WTC11 (cell line): Measurements from ENCODE around the gene OPTC. TPM values are rescaled to one million over a fixed set of nuclear protein-coding genes. Genes with fewer than 3 reads are reported as not detected.

ENCODE experiments used
- ATAC-seq: fragments of 200-7000 bp; cut with Tn5 transposase; 2 replicates; pipeline ENCODE4 v1.10.0; 2021; ENCODE audit warnings: mild to moderate bottlenecking, moderate library complexity
- CTCF ChIA-PET: fragments of 300-600 bp; sonication (Branson Sonifier 250); formaldehyde crosslinking; loops from one replicate; lab custom pipeline; 2021; ENCODE audit warnings: antibody characterized with exemption; lab: Charles Lee
- POLR2A ChIA-PET: fragments of 350-600 bp; sonication (Branson Sonifier 250); formaldehyde crosslinking; loops from one replicate; lab custom pipeline; 2021; ENCODE audit warnings: antibody characterized with exemption; lab: Charles Lee
- DNase-seq: peaks from one replicate; pipeline ENCODE4 v3.0.0; 2021; ENCODE audit warnings: low spot score
- H3K27ac Mint-ChIP-seq: 2 replicates; pipeline ENCODE4 v1.8.0; 2021; ENCODE audit warnings: mixed read lengths
- H3K27me3 Mint-ChIP-seq: 2 replicates; pipeline ENCODE4 v1.8.0; 2021; ENCODE audit warnings: low read depth, mild to moderate bottlenecking, moderate library complexity, mixed read lengths
- H3K36me3 Mint-ChIP-seq: 2 replicates; pipeline ENCODE4 v1.8.0; 2021; ENCODE audit warnings: mixed read lengths
- H3K4me1 Mint-ChIP-seq: 2 replicates; pipeline ENCODE4 v1.8.0; 2022; ENCODE audit warnings: mixed read lengths
- H3K4me3 Mint-ChIP-seq: 2 replicates; pipeline ENCODE4 v1.8.0; 2021; ENCODE audit warnings: mild to moderate bottlenecking, moderate library complexity, mixed read lengths
- H3K9me3 Mint-ChIP-seq: 2 replicates; pipeline ENCODE4 v1.8.0; 2021; ENCODE audit warnings: mixed read lengths
- ETV6 ChIP-seq: sonication (generic); formaldehyde crosslinking; IDR thresholded peaks from 2 replicates; pipeline ENCODE4 v1.8.1; 2022; ENCODE audit warnings: mild to moderate bottlenecking, missing genetic modification reagents
- FOXJ3 ChIP-seq: sonication (generic); formaldehyde crosslinking; IDR thresholded peaks from 2 replicates; pipeline ENCODE4 v1.9.0; 2021; ENCODE audit warnings: missing genetic modification reagents, mild to moderate bottlenecking, borderline replicate concordance
- FOXK1 ChIP-seq: sonication (generic); formaldehyde crosslinking; IDR thresholded peaks from 2 replicates; pipeline ENCODE4 v1.8.0; 2022; ENCODE audit warnings: mild to moderate bottlenecking, moderate library complexity, missing genetic modification reagents
- GRHL2 ChIP-seq: fragments of 250-450 bp; sonication (Bioruptor Pico); IDR thresholded peaks from 2 replicates; pipeline ENCODE4 v1.8.0; 2022; ENCODE audit warnings: mild to moderate bottlenecking, moderate library complexity; ENCODE audit not compliant: insufficient replicate concordance, severe bottlenecking
- GTF2I ChIP-seq: fragments of 250-450 bp; sonication (Bioruptor Pico); conservative IDR thresholded peaks from 2 replicates; pipeline ENCODE4 v1.4.0; 2021; ENCODE audit warnings: mild to moderate bottlenecking
- MYBL2 ChIP-seq: sonication (generic); formaldehyde crosslinking; IDR thresholded peaks from 2 replicates; pipeline ENCODE4 v1.8.1; 2023; ENCODE audit warnings: mild to moderate bottlenecking, moderate library complexity, missing genetic modification reagents
- NFYB ChIP-seq: sonication (generic); formaldehyde crosslinking; conservative IDR thresholded peaks from 2 replicates; pipeline ENCODE4 v1.8.0; 2022; ENCODE audit warnings: low read depth, missing genetic modification reagents
- NR1H2 ChIP-seq: sonication (generic); formaldehyde crosslinking; IDR thresholded peaks from 2 replicates; pipeline ENCODE4 v1.9.0; 2021; ENCODE audit warnings: mild to moderate bottlenecking, moderate library complexity, missing genetic modification reagents
- NR2C2 ChIP-seq: sonication (generic); formaldehyde crosslinking; IDR thresholded peaks from 2 replicates; pipeline ENCODE4 v1.8.0; 2022; ENCODE audit warnings: mild to moderate bottlenecking, missing genetic modification reagents
- OVOL2 ChIP-seq: fragments of 250-450 bp; sonication (Bioruptor Pico); IDR thresholded peaks from 2 replicates; pipeline ENCODE4 v1.9.0; 2021; ENCODE audit warnings: mild to moderate bottlenecking, borderline replicate concordance
- RELA ChIP-seq: sonication (generic); formaldehyde crosslinking; IDR thresholded peaks from 2 replicates; pipeline ENCODE4 v1.8.1; 2022; ENCODE audit warnings: missing genetic modification reagents, mild to moderate bottlenecking, borderline replicate concordance
- RORB ChIP-seq: fragments of 250-450 bp; sonication (Bioruptor Pico); IDR thresholded peaks from 2 replicates; pipeline ENCODE4 v1.9.0; 2021; ENCODE audit warnings: mild to moderate bottlenecking
- SOX15 ChIP-seq: fragments of 250-450 bp; sonication (Bioruptor Pico); IDR thresholded peaks from 2 replicates; pipeline ENCODE4 v1.9.0; 2021; ENCODE audit warnings: mild to moderate bottlenecking
- SP1 ChIP-seq: sonication (generic); formaldehyde crosslinking; conservative IDR thresholded peaks from 2 replicates; pipeline ENCODE4 v1.8.1; 2022; ENCODE audit warnings: missing genetic modification reagents
- TEAD1 ChIP-seq: sonication (generic); formaldehyde crosslinking; IDR thresholded peaks from 2 replicates; pipeline ENCODE4 v1.8.0; 2022; ENCODE audit warnings: mild to moderate bottlenecking, missing genetic modification reagents
- TEAD4 ChIP-seq: sonication (generic); formaldehyde crosslinking; IDR thresholded peaks from 2 replicates; pipeline ENCODE4 v1.8.0; 2022; ENCODE audit warnings: mild to moderate bottlenecking, missing genetic modification reagents
- TP53 ChIP-seq: sonication (generic); formaldehyde crosslinking; IDR thresholded peaks from 2 replicates; pipeline ENCODE4 v1.8.1; 2023; ENCODE audit warnings: mild to moderate bottlenecking, missing genetic modification reagents
- ZBTB21 ChIP-seq: sonication (generic); formaldehyde crosslinking; IDR thresholded peaks from 2 replicates; pipeline ENCODE4 v1.8.1; 2023; ENCODE audit warnings: mild to moderate bottlenecking, missing genetic modification reagents, borderline replicate concordance
- ZNF138 ChIP-seq: sonication (generic); formaldehyde crosslinking; conservative IDR thresholded peaks from 2 replicates; pipeline ENCODE4 v1.8.1; 2022; ENCODE audit warnings: mild to moderate bottlenecking, moderate library complexity, missing genetic modification reagents
- ZNF263 ChIP-seq: sonication (generic); formaldehyde crosslinking; IDR thresholded peaks from 2 replicates; pipeline ENCODE4 v1.8.1; 2022; ENCODE audit warnings: low read depth, mild to moderate bottlenecking, moderate library complexity, missing genetic modification reagents
- ZNF416 ChIP-seq: fragments of 250-450 bp; sonication (Bioruptor Pico); IDR thresholded peaks from 2 replicates; pipeline ENCODE4 v1.9.0; 2021; ENCODE audit warnings: mild to moderate bottlenecking, inconsistent platforms
- ZNF512 ChIP-seq: sonication (generic); formaldehyde crosslinking; IDR thresholded peaks from 2 replicates; pipeline ENCODE4 v1.8.1; 2022; ENCODE audit warnings: missing genetic modification reagents, borderline replicate concordance
- total RNA-seq: library from RNA; stranded (reverse); gene quantifications from 3 replicates; pipeline ENCODE4 v1.2.3, GENCODE V29; 2021
- TF ChIP-seq, protein P1 (sequence below): sonication (generic); formaldehyde crosslinking; conservative IDR thresholded peaks from 2 replicates; pipeline ENCODE4 v1.8.1; 2023; ENCODE audit warnings: mild to moderate bottlenecking, low read depth, missing genetic modification reagents, moderate library complexity
- TF ChIP-seq, protein P2 (sequence below): sonication (generic); formaldehyde crosslinking; IDR thresholded peaks from 2 replicates; pipeline ENCODE4 v1.8.1; 2023; ENCODE audit warnings: mild to moderate bottlenecking, missing genetic modification reagents, borderline replicate concordance
- TF ChIP-seq, protein P3 (sequence below): sonication (generic); formaldehyde crosslinking; IDR thresholded peaks from 2 replicates; pipeline ENCODE4 v1.8.0; 2022; ENCODE audit warnings: mild to moderate bottlenecking, missing genetic modification reagents

Gene OPTC
- total RNA-seq, 1 experiment from 2014 or later, result 0.55 TPM

GRCh38 chr1:203459671-203460201 is 34.2 kb upstream of the OPTC start:
- ATAC-seq (no peak), DNase-seq (no peak)
- H3K27ac Mint-ChIP-seq, result no peak overlapping the region
- peaks cover 12% of the 10 kb centered on the region for H3K4me1 Mint-ChIP-seq
- TF ChIP-seq, protein P1, sequence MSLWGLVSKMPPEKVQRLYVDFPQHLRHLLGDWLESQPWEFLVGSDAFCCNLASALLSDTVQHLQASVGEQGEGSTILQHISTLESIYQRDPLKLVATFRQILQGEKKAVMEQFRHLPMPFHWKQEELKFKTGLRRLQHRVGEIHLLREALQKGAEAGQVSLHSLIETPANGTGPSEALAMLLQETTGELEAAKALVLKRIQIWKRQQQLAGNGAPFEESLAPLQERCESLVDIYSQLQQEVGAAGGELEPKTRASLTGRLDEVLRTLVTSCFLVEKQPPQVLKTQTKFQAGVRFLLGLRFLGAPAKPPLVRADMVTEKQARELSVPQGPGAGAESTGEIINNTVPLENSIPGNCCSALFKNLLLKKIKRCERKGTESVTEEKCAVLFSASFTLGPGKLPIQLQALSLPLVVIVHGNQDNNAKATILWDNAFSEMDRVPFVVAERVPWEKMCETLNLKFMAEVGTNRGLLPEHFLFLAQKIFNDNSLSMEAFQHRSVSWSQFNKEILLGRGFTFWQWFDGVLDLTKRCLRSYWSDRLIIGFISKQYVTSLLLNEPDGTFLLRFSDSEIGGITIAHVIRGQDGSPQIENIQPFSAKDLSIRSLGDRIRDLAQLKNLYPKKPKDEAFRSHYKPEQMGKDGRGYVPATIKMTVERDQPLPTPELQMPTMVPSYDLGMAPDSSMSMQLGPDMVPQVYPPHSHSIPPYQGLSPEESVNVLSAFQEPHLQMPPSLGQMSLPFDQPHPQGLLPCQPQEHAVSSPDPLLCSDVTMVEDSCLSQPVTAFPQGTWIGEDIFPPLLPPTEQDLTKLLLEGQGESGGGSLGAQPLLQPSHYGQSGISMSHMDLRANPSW (CRISPR knock-in tag), result no peak
- no peak for TF ChIP-seq ETV6 (CRISPR knock-in tag)
- TF ChIP-seq ZBTB21 (CRISPR knock-in tag), result no peak
- TF ChIP-seq GRHL2 (CRISPR knock-in tag), result no peak
- no peak for TF ChIP-seq GTF2I (CRISPR knock-in tag)
- TF ChIP-seq SOX15 (CRISPR knock-in tag), result no peak
- TF ChIP-seq ZNF263 (CRISPR knock-in tag), result no peak
- TF ChIP-seq ZNF138 (CRISPR knock-in tag), result no peak
- TF ChIP-seq NFYB (CRISPR knock-in tag), result no peak
- TF ChIP-seq TEAD4 (CRISPR knock-in tag), result no peak
- no peak overlapping the region for H3K4me3 Mint-ChIP-seq
- ChIA-PET CTCF (interaction anchor here (1.5 to 1.7 kb wide), 2 partner anchors 28 to 117 kb away, joined by 4 to 5 read pairs; no protein-coding TSS in a partner anchor), POLR2A (interaction anchor here (0.8 kb wide), 1 partner anchor 171 kb away, joined by 4 read pairs; no protein-coding TSS in a partner anchor)
- no peaks in the 10 kb centered on the region for H3K9me3 Mint-ChIP-seq
- H3K36me3 Mint-ChIP-seq, result no peaks in the 10 kb centered on the region
- no peaks in the 10 kb centered on the region; the same call in 1 of the 2 replicates for H3K27me3 Mint-ChIP-seq

GRCh38 chr1:203461717-203462116 is 32.2 kb upstream of the OPTC start:
- H3K27ac Mint-ChIP-seq, result no peak overlapping the region
- CTCF ChIA-PET, result no interaction called here

DNA sequence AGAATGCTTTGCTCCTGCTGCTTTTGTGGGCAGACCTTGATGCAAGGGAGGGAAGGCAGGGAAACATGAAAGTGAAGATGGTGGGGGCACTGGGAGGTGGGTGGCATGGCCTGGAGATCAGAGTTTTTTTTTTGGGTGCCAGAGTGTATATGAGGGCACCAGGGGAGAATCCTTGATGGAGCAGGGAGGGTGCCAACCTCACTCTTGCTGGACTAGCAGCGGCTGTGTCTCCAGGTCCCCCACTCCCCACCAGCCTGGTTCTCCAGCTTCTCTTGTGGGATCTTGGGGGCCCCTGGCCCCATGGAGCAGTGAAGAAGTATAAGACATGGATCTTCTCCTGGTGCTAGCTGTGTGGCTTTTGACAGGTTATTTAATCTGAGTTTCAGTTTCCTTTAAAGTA is 31.8 kb upstream of the OPTC start:
- ATAC-seq (no peak), DNase-seq (no peak)
- ChIA-PET POLR2A (interaction anchor here (0.5 kb wide), 1 partner anchor 124 kb away, joined by 3 read pairs; no protein-coding TSS in a partner anchor), CTCF (interaction anchor here (1.1 kb wide), 1 partner anchor 22 kb away, joined by 3 read pairs; no protein-coding TSS in a partner anchor)
- no peak overlapping the region for H3K27ac Mint-ChIP-seq
- no peaks in the 10 kb centered on the region; the same call in 1 of the 2 replicates for H3K27me3 Mint-ChIP-seq
- no peaks in the 10 kb centered on the region for H3K9me3 Mint-ChIP-seq
- H3K4me3 Mint-ChIP-seq, result no peak overlapping the region
- H3K4me1 Mint-ChIP-seq, result peaks cover 16% of the 10 kb centered on the region
- H3K36me3 Mint-ChIP-seq, result no peaks in the 10 kb centered on the region
- TF ChIP-seq RORB (CRISPR knock-in tag) (no peak), TEAD1 (CRISPR knock-in tag) (no peak), ZNF512 (no peak), OVOL2 (CRISPR knock-in tag) (no peak), MYBL2 (no peak), TP53 (no peak), RELA (CRISPR knock-in tag) (no peak), ZNF416 (CRISPR knock-in tag) (no peak), SP1 (no peak), NR1H2 (no peak)
- TF ChIP-seq, protein P2, sequence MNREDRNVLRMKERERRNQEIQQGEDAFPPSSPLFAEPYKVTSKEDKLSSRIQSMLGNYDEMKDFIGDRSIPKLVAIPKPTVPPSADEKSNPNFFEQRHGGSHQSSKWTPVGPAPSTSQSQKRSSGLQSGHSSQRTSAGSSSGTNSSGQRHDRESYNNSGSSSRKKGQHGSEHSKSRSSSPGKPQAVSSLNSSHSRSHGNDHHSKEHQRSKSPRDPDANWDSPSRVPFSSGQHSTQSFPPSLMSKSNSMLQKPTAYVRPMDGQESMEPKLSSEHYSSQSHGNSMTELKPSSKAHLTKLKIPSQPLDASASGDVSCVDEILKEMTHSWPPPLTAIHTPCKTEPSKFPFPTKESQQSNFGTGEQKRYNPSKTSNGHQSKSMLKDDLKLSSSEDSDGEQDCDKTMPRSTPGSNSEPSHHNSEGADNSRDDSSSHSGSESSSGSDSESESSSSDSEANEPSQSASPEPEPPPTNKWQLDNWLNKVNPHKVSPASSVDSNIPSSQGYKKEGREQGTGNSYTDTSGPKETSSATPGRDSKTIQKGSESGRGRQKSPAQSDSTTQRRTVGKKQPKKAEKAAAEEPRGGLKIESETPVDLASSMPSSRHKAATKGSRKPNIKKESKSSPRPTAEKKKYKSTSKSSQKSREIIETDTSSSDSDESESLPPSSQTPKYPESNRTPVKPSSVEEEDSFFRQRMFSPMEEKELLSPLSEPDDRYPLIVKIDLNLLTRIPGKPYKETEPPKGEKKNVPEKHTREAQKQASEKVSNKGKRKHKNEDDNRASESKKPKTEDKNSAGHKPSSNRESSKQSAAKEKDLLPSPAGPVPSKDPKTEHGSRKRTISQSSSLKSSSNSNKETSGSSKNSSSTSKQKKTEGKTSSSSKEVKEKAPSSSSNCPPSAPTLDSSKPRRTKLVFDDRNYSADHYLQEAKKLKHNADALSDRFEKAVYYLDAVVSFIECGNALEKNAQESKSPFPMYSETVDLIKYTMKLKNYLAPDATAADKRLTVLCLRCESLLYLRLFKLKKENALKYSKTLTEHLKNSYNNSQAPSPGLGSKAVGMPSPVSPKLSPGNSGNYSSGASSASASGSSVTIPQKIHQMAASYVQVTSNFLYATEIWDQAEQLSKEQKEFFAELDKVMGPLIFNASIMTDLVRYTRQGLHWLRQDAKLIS (CRISPR knock-in tag), result no peak

More at GRCh38 chr1:203461717-203462116, 32.2 kb upstream of the OPTC start:
- ATAC-seq (no peak), DNase-seq (no peak)
- no peaks in the 10 kb centered on the region for H3K36me3 Mint-ChIP-seq
- no peak overlapping the region for H3K4me3 Mint-ChIP-seq
- TF ChIP-seq FOXK1 (CRISPR knock-in tag) (no peak), RORB (CRISPR knock-in tag) (no peak), ETV6 (CRISPR knock-in tag) (no peak), FOXJ3 (CRISPR knock-in tag) (no peak), NR2C2 (CRISPR knock-in tag) (no peak), ZBTB21 (CRISPR knock-in tag) (no peak), OVOL2 (CRISPR knock-in tag) (no peak)
- TF ChIP-seq, protein P3, sequence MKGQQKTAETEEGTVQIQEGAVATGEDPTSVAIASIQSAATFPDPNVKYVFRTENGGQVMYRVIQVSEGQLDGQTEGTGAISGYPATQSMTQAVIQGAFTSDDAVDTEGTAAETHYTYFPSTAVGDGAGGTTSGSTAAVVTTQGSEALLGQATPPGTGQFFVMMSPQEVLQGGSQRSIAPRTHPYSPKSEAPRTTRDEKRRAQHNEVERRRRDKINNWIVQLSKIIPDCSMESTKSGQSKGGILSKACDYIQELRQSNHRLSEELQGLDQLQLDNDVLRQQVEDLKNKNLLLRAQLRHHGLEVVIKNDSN (CRISPR knock-in tag), result no peak
- POLR2A ChIA-PET, result interaction anchor here (0.5 to 0.9 kb wide), 2 partner anchors 26 to 124 kb away, joined by 3 to 6 read pairs; no protein-coding TSS in a partner anchor
- no peaks in the 10 kb centered on the region; the same call in 1 of the 2 replicates for H3K27me3 Mint-ChIP-seq
- H3K4me1 Mint-ChIP-seq, result peaks cover 16% of the 10 kb centered on the region
- no peaks in the 10 kb centered on the region for H3K9me3 Mint-ChIP-seq
